Fibroblast of the aortic adventitia (primary cell): ENCODE data around the gene CHD6. TPM values are rescaled to one million over a fixed set of nuclear protein-coding genes. Genes with fewer than 3 reads are reported as not detected.

Experiments
- DNase-seq: peaks from one replicate; pipeline ENCODE4 v3.0.0-alpha.2; 2010; ENCODE audit warnings: low read depth
- H3K4me3 ChIP-seq: 2 replicates; pipeline ENCODE4 v1.5.1; 2011; ENCODE audit warnings: low read depth, mild to moderate bottlenecking, control low read depth, low read length, moderate library complexity
- CTCF ChIP-seq: IDR thresholded peaks from 2 replicates; pipeline ENCODE4 v1.5.1; 2011; ENCODE audit warnings: mild to moderate bottlenecking, low read length, control low read depth, inconsistent platforms; ENCODE audit not compliant: insufficient read depth
- total RNA-seq: library from RNA; depleted of rRNA; stranded (reverse); fragments of >200 nt; gene quantifications from 2 replicates; pipeline ENCODE4 v1.2.3, GENCODE V29; 2012; ENCODE audit warnings: low replicate concordance

CHD6 gene
- total RNA-seq, 1 donor: 29.7 TPM

GRCh38 chr20:41358717-41359116 lies 259.5 kb downstream of the CHD6 start:
- DNase-seq: no peak
- no peak for TF ChIP-seq CTCF
- no peak overlapping the region for H3K4me3 ChIP-seq

GRCh38 chr20:41358230-41358629 lies 259.9 kb downstream of the CHD6 start:
- no peak overlapping the region for H3K4me3 ChIP-seq
- no peak for TF ChIP-seq CTCF

GRCh38 chr20:41357424-41358163 lies 260.6 kb downstream of the CHD6 start:
- no peak for TF ChIP-seq CTCF
- no peak overlapping the region for H3K4me3 ChIP-seq
- DNase-seq: no peak

More at GRCh38 chr20:41358230-41358629, 259.9 kb downstream of the CHD6 start:
- DNase-seq: no peak

- H3K4me3 ChIP-seq: no peak overlapping the region
- no peak for DNase-seq
- TF ChIP-seq CTCF: no peak
Observed at GRCh38 chr20:41356951-41357350, 261.2 kb downstream of the CHD6 start.

- DNase-seq: no peak
- no peak overlapping the region for H3K4me3 ChIP-seq
- no peak for TF ChIP-seq CTCF
Observed at GRCh38 chr20:41355598-41356203, 262.5 kb downstream of the CHD6 start.

- H3K4me3 ChIP-seq: no peak overlapping the region
- TF ChIP-seq CTCF: no peak
- DNase-seq: no peak
Observed at GRCh38 chr20:41355192-41355591, 263.0 kb downstream of the CHD6 start.
